Glomerular visceral epithelial cell (primary cell): ENCODE measurements around the gene TMEM174.

ENCODE experiments used
- DNase-seq: peaks from one replicate; pipeline ENCODE4 v3.0.0-alpha.2; 2016; ENCODE audit errors: extremely low spot score

TMEM174 gene

GRCh38 chr5:73172951-73173350 is at the start of gene TMEM174:
TMEM174 (plus strand) TSS chr5:73173193; CDS start chr5:73173244, 51 bp downstream.
- DNase-seq, result no peak

DNA sequence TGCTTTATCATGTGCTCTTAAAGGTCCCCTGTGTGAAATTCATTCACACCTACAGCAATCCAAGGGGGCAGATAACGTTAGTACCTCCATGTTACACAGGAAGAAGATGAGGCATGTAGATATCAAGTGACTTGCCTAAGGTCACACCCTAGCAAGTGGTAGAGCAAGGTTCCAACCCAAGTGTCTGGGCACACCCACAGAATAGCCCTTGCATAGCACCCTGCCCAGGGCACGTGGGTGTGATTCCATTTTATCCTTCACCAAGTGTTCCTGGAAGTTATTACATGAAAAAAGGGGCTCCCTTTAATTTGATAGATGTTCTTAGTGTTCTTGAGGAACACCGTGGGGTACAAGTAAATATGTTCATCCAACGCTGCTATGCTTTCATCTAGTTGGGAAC is 47.7 kb upstream of the TMEM174 start:
- DNase-seq, result no peak

DNA sequence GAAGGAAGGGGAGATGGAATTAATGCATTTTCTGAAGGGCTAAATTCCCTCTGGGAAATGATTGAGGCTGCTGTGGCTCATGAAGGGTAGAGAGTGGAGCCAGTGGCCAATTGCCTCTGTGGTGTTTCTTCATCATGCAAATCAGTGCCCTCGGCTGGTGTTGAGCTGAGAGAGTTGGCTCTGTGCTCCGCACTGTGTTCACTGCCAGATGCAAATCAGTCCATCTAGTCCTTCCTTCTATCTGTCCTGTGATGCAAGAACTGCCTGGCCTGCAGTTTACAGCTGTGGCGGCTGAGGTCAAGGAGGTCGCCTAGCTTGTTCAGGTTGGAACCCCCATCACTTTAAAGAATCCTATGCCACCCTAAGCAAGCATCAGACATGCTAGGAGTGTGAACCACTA is 46.6 kb upstream of the TMEM174 start:
- DNase-seq, result no peak

- DNase-seq, result no peak
These were observed 46.0 kb upstream of the TMEM174 start for GRCh38 chr5:73126957-73127356.

DNA sequence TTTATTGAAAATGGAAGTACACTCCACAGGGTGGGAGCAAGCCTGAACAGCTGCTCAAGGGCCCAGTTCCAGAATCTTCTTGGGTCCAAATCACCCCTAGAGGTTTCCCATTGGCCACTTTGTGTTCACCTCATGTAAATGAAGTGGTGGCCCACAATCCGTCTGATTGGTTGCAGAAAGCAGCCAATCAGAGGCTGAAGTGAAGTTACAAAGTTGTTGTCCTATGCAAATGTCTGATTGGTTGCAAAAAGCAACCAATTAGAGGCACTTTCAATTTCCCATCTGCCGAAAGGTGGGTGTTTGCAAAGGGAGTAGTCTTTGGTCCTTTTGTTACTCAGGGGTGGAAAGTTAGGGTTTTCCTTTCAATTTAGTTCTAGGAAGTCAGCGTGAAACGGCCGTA is 43.9 kb upstream of the TMEM174 start:
- no peak for DNase-seq

GRCh38 chr5:73130811-73131210 is 42.2 kb upstream of the TMEM174 start:
- no peak for DNase-seq

GRCh38 chr5:73131711-73132425 is 41.1 kb upstream of the TMEM174 start:
- DNase-seq, result no peak

GRCh38 chr5:73132759-73133158 is 40.2 kb upstream of the TMEM174 start:
- no peak for DNase-seq

DNA sequence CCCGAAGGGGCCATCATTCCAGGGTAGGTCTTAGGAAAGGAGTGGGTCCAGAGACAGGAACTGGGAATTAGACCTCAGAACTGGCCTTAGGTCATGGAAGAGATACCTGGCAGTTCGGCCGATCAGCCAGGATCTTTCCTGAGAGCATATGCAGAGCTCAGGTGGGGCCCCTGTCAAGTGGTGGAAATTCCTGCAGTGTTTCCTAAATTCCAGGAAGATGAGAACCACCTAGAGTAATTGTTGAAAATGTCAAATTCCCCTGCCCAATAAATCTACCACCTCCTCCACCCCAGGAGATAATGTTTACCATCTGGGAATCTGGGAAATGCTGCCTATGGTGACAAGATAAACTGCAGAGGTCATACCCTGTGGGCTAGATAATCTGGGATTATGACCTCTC is 38.0 kb upstream of the TMEM174 start:
- DNase-seq, result no peak

DNA sequence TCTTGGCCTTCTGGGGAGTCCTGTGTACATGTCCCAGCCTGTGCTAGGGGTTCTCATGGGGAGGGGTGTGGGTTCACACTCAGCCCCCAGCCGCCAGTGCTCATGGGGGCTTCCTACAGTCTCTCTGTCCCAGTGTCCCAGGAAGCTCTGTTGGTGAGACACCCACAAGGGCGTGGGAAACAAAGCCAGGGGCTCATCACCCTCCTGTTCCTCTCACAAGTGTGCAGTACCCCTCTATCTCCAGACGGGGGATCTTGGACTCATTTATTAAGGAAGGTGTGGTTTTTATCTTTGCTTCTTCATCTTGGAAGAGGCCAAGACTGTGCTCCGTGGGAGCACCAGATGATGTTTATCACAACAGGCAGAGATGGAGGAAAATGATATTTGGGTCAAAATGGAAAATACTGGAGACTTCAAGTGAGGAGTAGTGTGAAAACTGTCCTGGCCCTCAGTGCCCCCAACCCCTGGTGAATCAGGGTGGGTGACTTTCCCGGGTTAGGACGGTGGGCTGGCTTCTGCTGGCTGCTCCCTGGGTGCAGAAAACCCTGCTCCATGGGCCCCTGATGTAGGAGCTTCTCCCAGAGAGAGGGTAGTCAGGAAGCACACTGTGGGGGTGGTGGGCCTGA is 37.5 kb upstream of the TMEM174 start:
- peak; percentile 68 for DNase-seq

DNA sequence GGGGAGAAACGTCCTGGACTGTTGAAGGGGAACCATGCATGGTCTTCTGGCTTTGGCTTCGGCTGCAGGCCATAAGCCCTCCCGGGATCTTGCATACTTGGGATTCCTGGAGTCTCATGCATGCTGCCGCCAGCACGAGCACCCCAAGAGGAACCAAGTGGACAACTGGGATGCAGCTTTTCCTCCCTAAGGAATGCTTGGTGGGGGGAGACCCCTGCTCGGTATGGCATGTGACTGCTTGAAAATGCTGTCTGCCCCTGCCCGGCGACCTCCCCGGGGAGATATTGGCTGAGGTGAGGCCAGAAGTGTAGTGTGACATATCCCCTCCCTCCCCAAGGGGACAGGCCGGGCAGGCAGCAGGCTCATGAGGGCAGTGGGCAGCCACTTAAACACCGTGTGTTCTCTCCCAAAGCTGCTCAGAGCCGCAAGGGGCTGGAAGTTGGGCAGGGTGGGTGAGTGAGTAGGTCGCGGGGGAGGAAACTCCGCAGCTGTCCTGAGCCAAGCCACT is 36.9 kb upstream of the TMEM174 start:
- DNase-seq, result peak; percentile 85

- DNase-seq, result peak; percentile 24
These were observed 35.1 kb upstream of the TMEM174 start for GRCh38 chr5:73137563-73138530.

GRCh38 chr5:73139485-73139884 is 33.5 kb upstream of the TMEM174 start:
- DNase-seq, result no peak

- DNase-seq, result no peak
These were observed 32.2 kb upstream of the TMEM174 start for GRCh38 chr5:73140801-73141200.

- DNase-seq, result no peak
These were observed 31.0 kb upstream of the TMEM174 start for GRCh38 chr5:73142035-73142434.

GRCh38 chr5:73143716-73144115 is 29.3 kb upstream of the TMEM174 start:
- no peak for DNase-seq

DNA sequence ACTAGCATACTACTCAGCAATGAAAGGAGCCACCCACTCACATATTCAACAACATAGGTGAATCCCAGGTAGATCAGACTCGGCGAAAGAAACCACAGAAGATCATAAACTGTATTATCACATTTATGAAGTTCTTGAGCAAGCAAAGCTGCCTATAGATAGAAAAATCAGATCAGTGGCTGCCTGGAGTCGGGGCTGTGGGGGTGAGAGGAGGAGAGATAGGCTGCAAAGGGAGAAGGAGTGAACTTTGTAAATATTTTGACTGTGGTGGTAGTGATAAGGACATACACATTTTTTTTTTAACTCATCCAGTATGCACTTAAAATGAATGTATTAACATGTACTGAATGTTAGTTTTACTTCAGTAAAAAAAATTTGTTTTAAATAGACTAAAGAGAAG is 23.5 kb upstream of the TMEM174 start:
- DNase-seq, result no peak

GRCh38 chr5:73150876-73151275 is 22.1 kb upstream of the TMEM174 start:
- DNase-seq, result no peak

GRCh38 chr5:73151766-73152410 is 21.1 kb upstream of the TMEM174 start:
- DNase-seq, result peak; percentile 55

DNA sequence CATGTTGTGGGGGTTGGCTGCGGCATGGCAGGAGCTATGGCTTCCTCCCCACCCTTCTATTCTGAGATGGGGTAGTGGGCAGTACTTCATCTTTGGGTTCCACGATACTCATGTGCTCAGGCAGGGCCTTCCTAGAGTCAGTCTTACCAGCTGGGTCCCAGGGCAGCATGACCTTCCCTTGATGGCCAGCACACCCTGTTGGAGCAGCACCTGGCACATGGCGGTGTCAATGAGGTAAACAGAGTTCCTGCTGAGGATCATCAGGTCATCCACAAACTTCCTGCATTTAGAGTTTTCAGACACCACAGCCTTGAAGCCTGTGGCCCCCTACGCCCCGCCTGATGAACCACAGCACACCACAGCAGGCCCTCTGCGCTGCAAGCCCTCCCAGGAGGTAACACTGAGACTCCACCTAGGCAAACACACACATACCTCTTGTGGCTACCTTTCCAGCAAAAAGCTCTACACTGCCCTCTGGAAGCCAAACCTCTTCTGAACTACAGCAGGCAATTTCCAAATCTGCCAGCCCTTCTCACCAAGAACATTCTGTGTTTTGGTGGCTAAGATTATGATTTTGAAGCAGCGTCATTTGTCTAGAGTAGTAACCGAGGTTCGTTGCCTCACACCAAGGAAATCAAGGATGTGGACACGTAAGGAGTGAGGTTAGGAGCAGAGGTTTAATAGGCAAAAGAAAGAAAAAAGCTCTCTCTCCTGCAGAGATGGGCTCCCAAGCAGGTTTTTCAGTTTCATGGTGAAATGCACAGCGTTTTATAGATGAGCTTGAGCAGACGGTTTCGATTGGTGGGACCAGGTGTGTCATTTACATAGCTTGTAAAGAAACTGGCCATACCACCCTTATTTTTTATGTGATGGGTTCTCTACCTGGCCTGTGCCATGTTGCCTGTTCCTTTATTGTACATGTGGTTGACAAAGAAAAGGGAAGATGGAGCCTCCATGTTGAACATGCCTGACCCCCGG is 20.3 kb upstream of the TMEM174 start:
- no peak for DNase-seq

GRCh38 chr5:73153513-73153912 is 19.5 kb upstream of the TMEM174 start:
- DNase-seq, result no peak
